Endothelial cell of umbilical vein (primary cell): ENCODE measurements around the gene KIRREL1. TPM values are rescaled to one million over a fixed set of nuclear protein-coding genes. Genes with fewer than 3 reads are reported as not detected.

ENCODE experiments used
- BruUV-seq: library from RNA; stranded (reverse); fragments of 400-500 nt; replicated peaks from 2 replicates; lab custom pipeline; 2021; lab: Mats Ljungman, UMichigan
- CTCF ChIA-PET: fragments of 300-600, 350-600 bp; sonication (Branson Sonifier 250); formaldehyde crosslinking; loops from one replicate; lab custom pipeline; 2021; ENCODE audit warnings: antibody characterized with exemption, inconsistent platforms; lab: Charles Lee
- POLR2A ChIA-PET: fragments of 300-600, 350-600 bp; sonication (Branson Sonifier 250); formaldehyde crosslinking; loops from one replicate; lab custom pipeline; 2021; ENCODE audit warnings: antibody characterized with exemption, inconsistent platforms; lab: Charles Lee
- DNase-seq: peaks from one replicate; pipeline ENCODE4 v3.0.0-alpha.2; 2011; ENCODE audit warnings: low read depth, low spot score
- FAIRE-seq: peaks from 2 replicates; lab custom pipeline; 2011; peaks lifted over from hg19 to GRCh38; lab: Jason Lieb, UNC
- H2AFZ ChIP-seq: 2 replicates; pipeline ENCODE4 v1.6.0; 2012; ENCODE audit warnings: low read depth, low read length, control low read depth, inconsistent platforms
- H3K27ac ChIP-seq: 2 replicates; pipeline ENCODE4 v1.5.1; 2011; ENCODE audit warnings: low read depth, mild to moderate bottlenecking, control low read depth, low read length, moderate library complexity; ENCODE audit not compliant: insufficient read depth
- H3K27me3 ChIP-seq, 2 experiments: 2 replicates each; pipeline versions ENCODE4 v1.6.0 to v1.6.1; 2011; ENCODE audit warnings: low read length in 2 of 2, mixed read lengths in 1 of 2; ENCODE audit not compliant: control insufficient read depth in 2 of 2, insufficient read depth in 2 of 2
- H3K36me3 ChIP-seq, 2 experiments: 2 replicates in 1 of 2; 3 replicates in 1 of 2; pipeline ENCODE4 v1.5.1; 2011; ENCODE audit warnings: low read length in 2 of 2, mild to moderate bottlenecking in 1 of 2, moderate library complexity in 1 of 2; ENCODE audit not compliant: control insufficient read depth in 2 of 2, insufficient read depth in 2 of 2; ENCODE audit errors: extremely low read depth in 1 of 2
- H3K4me1 ChIP-seq: 3 replicates; pipeline ENCODE4 v1.5.1; 2011; ENCODE audit warnings: mild to moderate bottlenecking, low read length; ENCODE audit not compliant: control insufficient read depth, insufficient read depth; ENCODE audit errors: extremely low read depth
- H3K4me2 ChIP-seq: 2 replicates; pipeline ENCODE4 v1.6.1; 2011; ENCODE audit warnings: low read length, control low read depth, mixed read lengths; ENCODE audit not compliant: insufficient read depth
- H3K4me3 ChIP-seq, 3 experiments: fragments of 200-600 bp in 1 of 3; sonication (generic), shearing (Covaris generic) in 1 of 3; replicated peaks in 1 of 3; 2 replicates each; pipeline ENCODE4 v1.5.1; 2011 to 2016; ENCODE audit warnings: control low read depth in 3 of 3, low read length in 3 of 3, mild to moderate bottlenecking in 2 of 3, inconsistent platforms in 1 of 3, low read depth in 1 of 3, moderate library complexity in 1 of 3; ENCODE audit not compliant: insufficient read depth in 1 of 3
- H3K79me2 ChIP-seq: 2 replicates; pipeline ENCODE4 v1.6.0; 2012; ENCODE audit warnings: low read length, inconsistent platforms; ENCODE audit not compliant: control insufficient read depth, insufficient read depth
- H3K9ac ChIP-seq: replicated peaks from 2 replicates; pipeline ENCODE3; 2011; ENCODE audit warnings: low read length, control low read depth; ENCODE audit not compliant: insufficient read depth; ENCODE audit errors: extremely low read depth
- H3K9me1 ChIP-seq: replicated peaks from 3 replicates; pipeline ENCODE4 v1.6.0; 2011; ENCODE audit warnings: mild to moderate bottlenecking, low read length; ENCODE audit not compliant: control insufficient read depth, insufficient read depth; ENCODE audit errors: extremely low read depth
- H3K9me3 ChIP-seq: replicated peaks from 2 replicates; pipeline ENCODE4 v1.5.1; 2012; ENCODE audit warnings: low read length, inconsistent platforms; ENCODE audit not compliant: control insufficient read depth, insufficient read depth
- H4K20me1 ChIP-seq: replicated peaks from 2 replicates; pipeline ENCODE3; 2011; ENCODE audit warnings: mild to moderate bottlenecking, low read length; ENCODE audit not compliant: control insufficient read depth, insufficient read depth; ENCODE audit errors: extremely low read depth
- CTCF ChIP-seq, 2 donors: IDR thresholded peaks; 1 replicate in 1 of 2; 2 replicates in 1 of 2; pipeline ENCODE4 v1.5.1; 2011; ENCODE audit warnings: low read length in 2 of 2, mild to moderate bottlenecking in 2 of 2, moderate library complexity in 2 of 2, control low read depth in 1 of 2, inconsistent platforms in 1 of 2, low read depth in 1 of 2; ENCODE audit not compliant: insufficient read depth in 1 of 2; ENCODE audit errors: extremely low read depth in 1 of 2
- EZH2 ChIP-seq: IDR thresholded peaks from 2 replicates; pipeline ENCODE4 v1.6.1; 2012; ENCODE audit warnings: borderline replicate concordance, low read depth, mild to moderate bottlenecking, moderate library complexity, low read length, inconsistent platforms; ENCODE audit not compliant: severe bottlenecking
- FOS ChIP-seq: IDR thresholded peaks from 2 replicates; pipeline ENCODE4 v1.6.1; 2011; ENCODE audit warnings: mild to moderate bottlenecking, low read length, moderate library complexity, borderline replicate concordance; ENCODE audit not compliant: insufficient read depth
- GATA2 ChIP-seq: IDR thresholded peaks from 2 replicates; pipeline ENCODE4 v1.7.0; 2011; ENCODE audit warnings: low read depth, mild to moderate bottlenecking, moderate library complexity, mixed read lengths, low read length; ENCODE audit not compliant: insufficient read length, insufficient read depth
- JUN ChIP-seq: IDR thresholded peaks from 2 replicates; pipeline ENCODE4 v1.6.1; 2011; ENCODE audit warnings: borderline replicate concordance, low read depth; ENCODE audit not compliant: insufficient read length, insufficient read depth
- MAX ChIP-seq: IDR thresholded peaks from 2 replicates; pipeline ENCODE4 v1.6.1; 2011; ENCODE audit not compliant: insufficient read depth, insufficient read length
- MYC ChIP-seq: IDR thresholded peaks from one replicate; pipeline ENCODE4 v1.6.1; 2011; ENCODE audit warnings: mild to moderate bottlenecking, low read depth, low read length
- POLR2A ChIP-seq: IDR thresholded peaks from 2 replicates; pipeline ENCODE4 v1.6.1; 2012; ENCODE audit warnings: low read depth, mild to moderate bottlenecking, control low read depth, low read length
- POLR2AphosphoS5 ChIP-seq: IDR thresholded peaks from 2 replicates; pipeline ENCODE4 v1.6.1; 2012; ENCODE audit warnings: low read depth, mild to moderate bottlenecking, control low read depth, low read length, moderate library complexity; ENCODE audit not compliant: insufficient read depth
- dilution Hi-C: fragments of 300-500 bp; cut with MboI; formaldehyde crosslinking; loops from one replicate; pipeline ENCODE4 v1.15.0; 2019; ENCODE audit warnings: low sequenced_read_pairs; ENCODE audit not compliant: extremely low pct_ligation_motif_present
- intact Hi-C: fragments of 100-400 bp; cut with micrococcal nuclease; formaldehyde crosslinking; loops from one replicate; pipeline ENCODE4 v1.10.0; 2022
- polyA plus RNA-seq, 4 experiments: library from polyadenylated mRNA; depleted of rRNA in 3 of 4; stranded (reverse) in 3 of 4; unstranded in 1 of 4; fragments of >200 nt; gene quantifications; 2 replicates each; pipeline versions ENCODE4 v1.2.1 to v1.2.3, GENCODE V29; 2011 to 2012; ENCODE audit warnings: missing spikeins in 1 of 4
- total RNA-seq: library from RNA; stranded (reverse); gene quantifications from 2 replicates; pipeline ENCODE4 v1.2.3, GENCODE V29; 2021

The KIRREL1 gene
- total and polyA plus RNA-seq, 2 donors (not counting 3 experiments of a cell fraction or from before 2014, with no cell fraction given): 35.6 to 57.6 TPM

GRCh38 chr1:157951230-157951629, 42.2 kb upstream of the KIRREL1 start:
- BruUV-seq: no TSS peak
- Histone ChIP-seq H3K36me3 (no peaks in the 10 kb centered on the region), H4K20me1 (no peaks in the 10 kb centered on the region), H2AFZ (no peak overlapping the region), H3K4me3 (no peak overlapping the region), H3K9me1 (no peaks in the 10 kb centered on the region), H3K79me2 (no peaks in the 10 kb centered on the region), H3K9me3 (no peaks in the 10 kb centered on the region), H3K27ac (no peak overlapping the region), H3K4me1 (no peaks in the 10 kb centered on the region), H3K4me2 (no peak overlapping the region), H3K27me3 (peaks cover 15 to 20% of the 10 kb centered on the region in 2 experiments), H3K9ac (no peak overlapping the region)
- DNase-seq: no peak
- intact Hi-C loops: no loop called here
- ChIA-PET CTCF (interaction anchor here (1.1 to 2.4 kb wide), 4 partner anchors 10 to 371 kb away, joined by 3 to 7 read pairs (median 5); no protein-coding TSS in a partner anchor), POLR2A (no interaction called here)
- TF ChIP-seq POLR2AphosphoS5 (no peak), JUN (no peak), POLR2A (no peak), EZH2 (no peak), MAX (no peak), GATA2 (no peak), FOS (no peak), MYC (no peak), CTCF (IDR thresholded peaks at IDR 0.05; ENCODE audit: extremely low read depth in 1 of 2, insufficient read depth in 1 of 2, low read depth in 1 of 2, low read length in 2 of 2) (no peak)
- no peak for FAIRE-seq
- dilution Hi-C loops: no loop called here
